GM20000 (cell line): ENCODE measurements around the gene SNX27.

Experiments
- DNase-seq: peaks from one replicate; pipeline ENCODE4 v3.0.0; 2012; ENCODE audit warnings: low spot score
- CTCF ChIP-seq: IDR thresholded peaks from 2 replicates; pipeline ENCODE4 v1.5.1; 2012; ENCODE audit warnings: mild to moderate bottlenecking, control low read depth; ENCODE audit errors: extremely low read depth, missing control alignments

Gene SNX27

GRCh38 chr1:151611832-151612500 lies at the start of gene SNX27:
Gene SNX27, plus strand, starts transcription at chr1:151612050. Its CDS starts 152 bp downstream, at chr1:151612202.
- DNase-seq: peak; percentile 97
- no peak for TF ChIP-seq CTCF

- DNase-seq: no peak
- TF ChIP-seq CTCF: no peak
These were observed 49.2 kb upstream of the SNX27 start for GRCh38 chr1:151562661-151563060.

GRCh38 chr1:151563376-151563775 lies 48.5 kb upstream of the SNX27 start:
- no peak for TF ChIP-seq CTCF
- no peak for DNase-seq

GRCh38 chr1:151565502-151566189 lies 46.2 kb upstream of the SNX27 start:
- no peak for TF ChIP-seq CTCF
- no peak for DNase-seq

GRCh38 chr1:151568626-151569088 lies 43.2 kb upstream of the SNX27 start:
- DNase-seq: no peak

GRCh38 chr1:151570819-151571218 lies 41.0 kb upstream of the SNX27 start:
- DNase-seq: no peak
- no peak for TF ChIP-seq CTCF

More at GRCh38 chr1:151568626-151569088, 43.2 kb upstream of the SNX27 start:
- TF ChIP-seq CTCF: no peak
